GM20000 (cell line): ENCODE measurements around the gene TBC1D14.

Experiments
- DNase-seq: peaks from one replicate; pipeline ENCODE4 v3.0.0; 2012; ENCODE audit warnings: low spot score
- TF ChIP-seq, protein P1 (sequence below): IDR thresholded peaks from 2 replicates; pipeline ENCODE4 v1.5.1; 2012; ENCODE audit warnings: mild to moderate bottlenecking, control low read depth; ENCODE audit errors: extremely low read depth, missing control alignments

The TBC1D14 gene

DNA sequence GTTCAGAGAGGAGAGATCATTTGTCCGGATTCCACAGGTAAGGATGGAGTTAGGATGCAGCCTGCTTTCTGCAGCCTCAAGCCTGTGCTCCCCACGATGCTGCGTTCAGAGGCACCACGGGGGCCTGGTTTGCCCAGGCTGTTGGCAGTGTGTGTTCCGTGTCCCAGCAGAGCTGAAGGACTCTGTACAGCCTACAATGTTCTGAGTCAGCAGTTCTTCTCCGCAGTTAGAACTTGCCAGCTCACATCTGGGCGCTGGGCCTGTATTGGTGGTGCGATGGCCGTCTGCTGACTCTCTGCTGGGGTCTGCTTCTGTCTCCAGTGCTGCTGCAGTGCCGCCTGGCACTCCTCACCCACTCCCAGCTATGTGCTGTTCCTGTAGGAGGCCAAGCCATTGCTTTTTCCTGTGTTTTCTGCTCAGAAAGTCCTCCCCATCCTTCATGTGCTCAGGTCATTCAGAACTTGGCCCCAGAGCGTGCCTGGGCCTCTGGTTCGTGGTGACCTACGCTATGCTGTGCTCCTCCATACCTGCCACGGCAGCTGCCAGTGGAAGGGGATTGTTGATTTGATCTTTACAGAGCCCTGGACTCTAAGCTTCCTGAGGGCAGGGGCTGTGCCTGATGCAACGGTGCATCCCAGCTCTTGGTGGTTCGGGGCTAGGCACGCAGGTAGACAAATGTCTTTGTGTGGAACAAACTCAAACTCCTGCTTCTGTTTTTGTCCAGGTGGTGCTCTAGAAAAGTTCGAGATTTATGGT lies 91.0 kb downstream of the TBC1D14 start:
- TF ChIP-seq, protein P1, sequence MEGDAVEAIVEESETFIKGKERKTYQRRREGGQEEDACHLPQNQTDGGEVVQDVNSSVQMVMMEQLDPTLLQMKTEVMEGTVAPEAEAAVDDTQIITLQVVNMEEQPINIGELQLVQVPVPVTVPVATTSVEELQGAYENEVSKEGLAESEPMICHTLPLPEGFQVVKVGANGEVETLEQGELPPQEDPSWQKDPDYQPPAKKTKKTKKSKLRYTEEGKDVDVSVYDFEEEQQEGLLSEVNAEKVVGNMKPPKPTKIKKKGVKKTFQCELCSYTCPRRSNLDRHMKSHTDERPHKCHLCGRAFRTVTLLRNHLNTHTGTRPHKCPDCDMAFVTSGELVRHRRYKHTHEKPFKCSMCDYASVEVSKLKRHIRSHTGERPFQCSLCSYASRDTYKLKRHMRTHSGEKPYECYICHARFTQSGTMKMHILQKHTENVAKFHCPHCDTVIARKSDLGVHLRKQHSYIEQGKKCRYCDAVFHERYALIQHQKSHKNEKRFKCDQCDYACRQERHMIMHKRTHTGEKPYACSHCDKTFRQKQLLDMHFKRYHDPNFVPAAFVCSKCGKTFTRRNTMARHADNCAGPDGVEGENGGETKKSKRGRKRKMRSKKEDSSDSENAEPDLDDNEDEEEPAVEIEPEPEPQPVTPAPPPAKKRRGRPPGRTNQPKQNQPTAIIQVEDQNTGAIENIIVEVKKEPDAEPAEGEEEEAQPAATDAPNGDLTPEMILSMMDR = no peak
- no peak for DNase-seq

DNA sequence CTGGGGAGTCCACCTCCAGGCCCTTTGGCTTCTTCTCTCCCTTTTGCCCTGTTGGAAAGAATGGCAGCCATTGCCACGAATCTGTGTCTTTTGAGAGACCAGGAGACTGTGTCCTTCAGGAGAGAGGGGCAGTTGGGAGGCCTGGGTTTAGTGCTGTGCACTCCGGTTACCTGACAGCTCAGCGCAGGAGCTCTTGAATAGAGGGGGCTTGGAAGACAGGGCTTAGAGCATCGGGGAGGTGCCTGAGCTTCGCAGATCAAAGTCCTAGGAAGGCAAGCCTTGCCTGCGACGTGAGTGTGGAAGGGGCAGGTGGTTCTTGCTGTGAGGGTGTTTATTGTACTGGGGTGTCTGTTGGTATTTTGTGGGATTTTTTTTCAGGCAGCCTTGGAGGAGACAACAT lies 91.6 kb downstream of the TBC1D14 start:
- TF ChIP-seq, protein P1 = no peak
- DNase-seq = no peak

DNA sequence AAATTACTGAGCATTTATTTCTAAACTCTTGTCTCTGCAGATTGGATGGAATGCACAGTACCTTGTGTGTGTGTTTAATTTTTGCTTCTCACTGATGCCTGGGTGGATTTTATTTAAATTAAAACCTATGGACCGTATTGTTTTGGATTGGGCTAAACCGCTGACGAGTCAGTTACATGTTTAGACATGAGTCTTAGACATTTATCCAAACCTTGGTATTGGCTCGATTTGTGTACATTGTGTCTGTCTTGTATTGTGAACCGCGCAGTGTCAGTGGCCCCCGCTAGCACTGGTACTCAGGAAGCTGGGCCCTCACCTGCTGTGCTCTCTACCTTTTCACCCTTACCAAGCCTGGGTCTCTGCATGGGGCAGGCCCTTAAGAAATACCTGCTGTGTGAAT lies 92.7 kb downstream of the TBC1D14 start:
- DNase-seq = no peak
- TF ChIP-seq, protein P1 = no peak

DNA sequence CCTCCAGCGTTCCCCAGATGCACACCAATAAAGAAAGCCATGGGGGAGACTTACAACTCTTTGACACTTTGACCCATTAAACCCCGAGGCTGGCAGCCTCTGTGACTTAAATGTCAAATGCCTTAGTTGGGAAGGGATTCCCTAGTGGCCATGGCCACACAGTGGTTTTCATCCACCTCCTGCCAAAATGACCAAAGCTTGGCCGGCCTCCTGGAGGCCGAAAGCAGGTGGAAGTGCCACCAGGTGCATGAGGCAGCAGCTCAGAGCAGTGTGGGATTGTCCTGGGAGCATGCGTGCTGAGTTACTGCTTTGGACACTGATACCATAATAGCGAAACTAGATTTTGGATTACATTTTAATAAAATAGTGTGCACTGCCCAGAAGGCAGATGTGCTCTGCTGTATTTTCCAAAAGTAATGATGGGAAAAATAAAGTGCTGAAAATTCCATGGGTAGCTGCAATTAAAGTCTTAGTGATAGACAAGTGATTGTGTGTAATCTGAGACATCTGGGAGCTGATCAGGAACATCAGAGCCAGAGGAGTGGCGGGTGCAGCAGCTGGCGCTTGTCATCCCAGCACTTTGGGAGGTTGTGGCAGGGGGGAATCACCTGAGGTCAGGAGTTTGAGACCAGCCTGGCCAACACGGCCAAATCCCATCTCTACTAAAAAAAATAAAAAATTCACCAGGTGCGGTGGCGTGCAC lies 93.7 kb downstream of the TBC1D14 start:
- DNase-seq = no peak
- TF ChIP-seq, protein P1 = no peak

DNA sequence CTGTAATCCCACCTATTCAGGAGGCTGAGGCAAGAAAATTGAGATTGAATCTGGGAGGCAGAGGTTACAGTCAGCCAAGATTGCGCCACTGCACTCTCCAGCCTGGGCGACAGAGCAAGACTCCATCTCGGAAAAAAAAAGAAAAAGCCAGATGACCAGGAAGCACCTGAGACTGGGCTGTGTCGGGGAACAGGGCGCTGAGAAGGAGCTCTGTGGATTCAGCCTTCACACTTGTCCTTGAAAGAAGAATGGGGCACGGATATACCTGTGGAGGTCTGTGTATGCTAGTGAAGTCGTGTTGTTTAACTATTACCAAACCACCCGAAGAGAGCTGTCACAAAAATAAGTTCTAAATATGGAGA lies 94.2 kb downstream of the TBC1D14 start:
- DNase-seq = no peak
- TF ChIP-seq, protein P1 = no peak

DNA sequence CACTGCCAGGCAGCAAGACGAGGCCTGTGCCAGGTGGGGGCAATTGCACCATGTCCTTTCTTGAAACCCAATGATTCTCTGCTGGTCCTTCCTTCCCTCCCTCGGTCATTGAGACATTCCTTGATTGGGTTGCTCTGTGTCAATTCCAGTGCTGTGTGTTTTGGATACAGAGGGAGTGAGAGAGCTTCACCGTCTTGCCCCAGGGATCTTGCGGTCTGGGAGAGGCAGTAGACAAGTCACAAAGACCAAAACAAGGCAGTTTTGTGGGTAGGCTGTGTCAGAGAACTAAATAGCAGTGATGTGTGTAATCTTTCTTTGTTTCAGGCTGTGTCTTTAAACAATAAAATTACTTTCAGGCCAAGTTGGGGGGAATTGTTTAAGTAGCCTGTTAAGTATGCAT lies 94.7 kb downstream of the TBC1D14 start:
- DNase-seq = no peak
- TF ChIP-seq, protein P1 = no peak

DNA sequence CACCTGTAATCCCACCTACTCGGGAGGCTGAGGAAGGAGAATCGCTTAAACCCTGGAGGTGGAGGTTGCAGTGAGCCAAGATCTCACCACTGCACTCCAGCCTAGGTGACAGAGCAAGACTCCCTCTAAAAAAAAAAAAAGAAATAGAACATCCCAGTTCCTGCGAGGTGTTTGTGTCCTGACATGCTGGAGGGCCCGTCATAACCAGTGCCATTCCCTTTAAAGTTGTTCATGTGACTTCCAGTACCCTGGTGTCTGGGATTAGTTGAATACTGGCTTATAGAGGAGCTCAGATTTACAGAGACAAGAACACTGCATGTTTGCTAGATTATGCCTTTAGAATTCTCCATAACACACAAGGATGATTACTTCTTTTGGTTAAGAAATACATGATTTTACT lies 95.9 kb downstream of the TBC1D14 start:
- TF ChIP-seq, protein P1 = no peak
- no peak for DNase-seq
